HG03571 (cell line): ENCODE data around the gene TFR2.

ENCODE experiments used
- ATAC-seq: cut with Tn5 transposase; IDR thresholded peaks from one replicate; pipeline ENCODE4 v1.9.1; 2021; ENCODE audit not compliant: unreplicated experiment

TFR2 gene

GRCh38 chr7:100641463-100641859, at the start of gene TFR2:
Gene TFR2 (minus strand): TSS chr7:100641552. CDS start chr7:100641509, 43 bp downstream.
- no peak for ATAC-seq

GRCh38 chr7:100689230-100690135, 48.1 kb upstream of the TFR2 start:
- ATAC-seq: no peak

GRCh38 chr7:100688326-100688860, 47.0 kb upstream of the TFR2 start:
- no peak for ATAC-seq

GRCh38 chr7:100687751-100688300, 46.5 kb upstream of the TFR2 start:
- no peak for ATAC-seq

- no peak for ATAC-seq
Measured at GRCh38 chr7:100687261-100687660, 45.9 kb upstream of the TFR2 start.

GRCh38 chr7:100686822-100687211, 45.5 kb upstream of the TFR2 start:
- ATAC-seq: no peak

GRCh38 chr7:100686201-100686821, 45.0 kb upstream of the TFR2 start:
- ATAC-seq: no peak

GRCh38 chr7:100685631-100686145, 44.3 kb upstream of the TFR2 start:
- no peak for ATAC-seq

GRCh38 chr7:100685049-100685605, 43.8 kb upstream of the TFR2 start:
- no peak for ATAC-seq

GRCh38 chr7:100684534-100685042, 43.2 kb upstream of the TFR2 start:
- no peak for ATAC-seq

GRCh38 chr7:100683659-100684533, 42.5 kb upstream of the TFR2 start:
- no peak for ATAC-seq

GRCh38 chr7:100682991-100683658, 41.8 kb upstream of the TFR2 start:
- ATAC-seq: no peak

- no peak for ATAC-seq
Measured at GRCh38 chr7:100682228-100682741, 40.9 kb upstream of the TFR2 start.

GRCh38 chr7:100681491-100682227, 40.3 kb upstream of the TFR2 start:
- no peak for ATAC-seq

GRCh38 chr7:100680576-100681271, 39.4 kb upstream of the TFR2 start:
- ATAC-seq: no peak

- ATAC-seq: no peak
Measured at GRCh38 chr7:100679927-100680575, 38.7 kb upstream of the TFR2 start.

GRCh38 chr7:100679129-100679926, 38.0 kb upstream of the TFR2 start:
- no peak for ATAC-seq
